BLaER1 treated with 17β-estradiol and CSF1 and Interleukin-3, amounts not matched to agents 10 nM and 100 nM (cell line): ENCODE data around the gene IFITM5.
A peak's percentile ranks its signal among the peaks of the same experiment; 100 is the strongest.
"Not testable (repeated sequence)": the region's sequence is repeated elsewhere in the genome, so short reads cannot be mapped to it uniquely, and the experiment has no call there.

ENCODE experiments used
- H3K27ac ChIP-seq, 11 experiments: shearing (Covaris generic); formaldehyde crosslinking; 2 replicates each; pipeline ENCODE4 v1.8.1; 2022
- H3K27me3 ChIP-seq, 11 experiments: shearing (Covaris generic); formaldehyde crosslinking; 2 replicates each; pipeline ENCODE4 v1.8.1; 2022
- H3K36me3 ChIP-seq, 11 experiments: shearing (Covaris generic); formaldehyde crosslinking; 2 replicates each; pipeline ENCODE4 v1.8.1; 2022
- H3K4me1 ChIP-seq, 10 experiments: shearing (Covaris generic); formaldehyde crosslinking; 2 replicates each; pipeline ENCODE4 v1.8.1; 2022
- H3K4me2 ChIP-seq, 11 experiments: shearing (Covaris generic); formaldehyde crosslinking; 2 replicates each; pipeline ENCODE4 v1.8.1; 2022
- H3K4me3 ChIP-seq, 10 experiments: shearing (Covaris generic); formaldehyde crosslinking; 2 replicates each; pipeline ENCODE4 v1.8.1; 2022
- H3K9ac ChIP-seq, 11 experiments: shearing (Covaris generic); formaldehyde crosslinking; 2 replicates each; pipeline ENCODE4 v1.8.1; 2022
- H3K9me3 ChIP-seq, 11 experiments: shearing (Covaris generic); formaldehyde crosslinking; replicated peaks in 1 of 11; 2 replicates each; pipeline ENCODE4 v1.8.1; 2022
- H4K20me1 ChIP-seq, 11 experiments: shearing (Covaris generic); formaldehyde crosslinking; 2 replicates each; pipeline ENCODE4 v1.8.1; 2022
- Cebpa-rat ChIP-seq, 11 experiments: shearing (Covaris generic); IDR thresholded peaks; 2 replicates each; pipeline ENCODE4 v1.8.1; 2022

IFITM5 gene

DNA sequence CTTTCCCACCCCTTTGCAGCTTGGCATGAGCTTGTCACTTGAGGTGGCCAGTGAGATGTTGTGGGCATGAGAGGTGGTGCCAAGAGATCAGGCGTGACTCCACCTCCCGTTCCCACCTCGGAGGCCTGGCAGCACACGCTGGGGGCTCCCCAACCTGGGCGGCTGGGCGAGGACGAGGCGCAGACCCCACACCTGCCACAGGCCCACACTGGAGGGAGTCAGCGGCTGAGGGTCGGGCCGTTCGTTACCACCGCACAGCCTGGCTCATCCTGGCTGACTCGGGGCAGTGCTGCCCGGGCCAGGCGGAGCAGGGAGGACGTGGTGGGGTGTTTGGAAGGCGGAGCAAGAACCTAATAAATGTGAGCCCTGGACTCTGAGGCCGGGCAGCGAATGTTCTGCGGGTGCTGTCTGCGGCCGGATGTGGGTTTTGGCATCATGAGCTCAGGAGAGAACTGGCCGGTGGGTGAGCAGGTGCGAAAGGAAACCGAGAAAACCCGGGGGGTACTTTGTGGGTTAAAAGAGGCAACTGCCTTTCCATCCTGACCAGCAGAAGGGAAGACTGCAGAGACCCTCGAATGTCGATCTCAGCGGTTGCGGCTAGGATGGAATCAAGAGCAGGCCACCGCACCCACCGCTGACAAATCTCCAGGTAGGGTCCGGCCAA lies 31.5 kb upstream of the IFITM5 start:
- no peak for TF ChIP-seq Cebpa-rat (IDR thresholded peaks at IDR 0.05)
- Histone ChIP-seq H3K27ac (peak overlapping the region in 5 of 11 experiments; percentile 12 to 43 (median 28); a peak in 8 of 22 replicates), H3K27me3 (peaks cover 0 to 12% (median 0%) of the 10 kb centered on the region in 11 experiments; a peak in 4 of 22 replicates), H3K36me3 (no peaks in the 10 kb centered on the region), H4K20me1 (no peaks in the 10 kb centered on the region), H3K9me3 (peaks cover 0 to 23% (median 6%) of the 10 kb centered on the region in 11 experiments; a peak in 11 of 22 replicates), H3K9ac (peak overlapping the region in 7 of 11 experiments; percentile 2 to 49 (median 45); a peak in 14 of 22 replicates), H3K4me3 (peak overlapping the region in 5 of 10 experiments; percentile 3 to 39 (median 14); a peak in 3 of 20 replicates), H3K4me2 (peak overlapping the region; percentile 70 to 96 (median 87)), H3K4me1 (peaks cover 78 to 100% (median 94%) of the 10 kb centered on the region in 10 experiments)

GRCh38 chr11:330307-330693 lies 31.0 kb upstream of the IFITM5 start:
- H3K36me3 ChIP-seq: no peaks in the 10 kb centered on the region
- peak overlapping the region in 1 of 10 experiments; percentile 3; a peak in 1 of 20 replicates for H3K4me3 ChIP-seq
- H3K4me1 ChIP-seq: peaks cover 78 to 99% (median 92%) of the 10 kb centered on the region in 10 experiments
- H3K9me3 ChIP-seq: peaks cover 0 to 23% (median 6%) of the 10 kb centered on the region in 11 experiments; a peak in 11 of 22 replicates
- H4K20me1 ChIP-seq: no peaks in the 10 kb centered on the region
- H3K27me3 ChIP-seq: peaks cover 0 to 12% (median 0%) of the 10 kb centered on the region in 11 experiments; a peak in 4 of 22 replicates
- peak overlapping the region; percentile 70 to 96 (median 87) for H3K4me2 ChIP-seq
- peak overlapping the region in 4 of 11 experiments; percentile 12 to 43 (median 33); a peak in 8 of 22 replicates for H3K27ac ChIP-seq
- peak overlapping the region in 3 of 11 experiments; percentile 32 to 47 (median 39); a peak in 4 of 22 replicates for H3K9ac ChIP-seq
- TF ChIP-seq Cebpa-rat (IDR thresholded peaks at IDR 0.05): no peak

DNA sequence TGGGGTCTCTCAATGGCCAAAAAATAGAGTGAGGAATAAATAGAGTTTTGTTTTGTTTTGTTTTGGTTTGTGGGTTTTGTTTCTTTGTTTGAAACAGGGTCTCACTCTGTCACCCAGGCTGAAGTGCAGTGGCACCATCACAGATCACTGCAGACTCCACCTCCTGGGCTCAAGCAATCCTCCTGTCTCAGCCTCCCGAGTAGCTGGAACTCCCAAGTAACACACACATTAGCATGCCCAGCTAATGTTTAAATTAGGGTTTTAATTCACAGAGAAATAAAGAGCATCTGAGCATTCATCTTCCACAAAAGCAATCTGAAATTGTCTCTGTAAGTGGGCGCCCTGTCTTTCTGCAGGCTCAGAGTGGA lies 30.5 kb upstream of the IFITM5 start:
- H3K4me2 ChIP-seq: peak overlapping the region; percentile 70 to 96 (median 88)
- H4K20me1 ChIP-seq: no peaks in the 10 kb centered on the region
- H3K27me3 ChIP-seq: peaks cover 0 to 12% (median 0%) of the 10 kb centered on the region in 11 experiments; a peak in 4 of 22 replicates
- peaks cover 78 to 99% (median 92%) of the 10 kb centered on the region in 10 experiments for H3K4me1 ChIP-seq
- H3K36me3 ChIP-seq: no peaks in the 10 kb centered on the region
- H3K9me3 ChIP-seq: peaks cover 0 to 23% (median 6%) of the 10 kb centered on the region in 11 experiments; a peak in 11 of 22 replicates
- H3K4me3 ChIP-seq: no peak overlapping the region
- no peak for TF ChIP-seq Cebpa-rat (IDR thresholded peaks at IDR 0.05)
- peak overlapping the region in 3 of 11 experiments; percentile 11 to 42 (median 24); a peak in 4 of 22 replicates for H3K27ac ChIP-seq
- H3K9ac ChIP-seq: no peak overlapping the region; a peak in 1 of 22 replicates

DNA sequence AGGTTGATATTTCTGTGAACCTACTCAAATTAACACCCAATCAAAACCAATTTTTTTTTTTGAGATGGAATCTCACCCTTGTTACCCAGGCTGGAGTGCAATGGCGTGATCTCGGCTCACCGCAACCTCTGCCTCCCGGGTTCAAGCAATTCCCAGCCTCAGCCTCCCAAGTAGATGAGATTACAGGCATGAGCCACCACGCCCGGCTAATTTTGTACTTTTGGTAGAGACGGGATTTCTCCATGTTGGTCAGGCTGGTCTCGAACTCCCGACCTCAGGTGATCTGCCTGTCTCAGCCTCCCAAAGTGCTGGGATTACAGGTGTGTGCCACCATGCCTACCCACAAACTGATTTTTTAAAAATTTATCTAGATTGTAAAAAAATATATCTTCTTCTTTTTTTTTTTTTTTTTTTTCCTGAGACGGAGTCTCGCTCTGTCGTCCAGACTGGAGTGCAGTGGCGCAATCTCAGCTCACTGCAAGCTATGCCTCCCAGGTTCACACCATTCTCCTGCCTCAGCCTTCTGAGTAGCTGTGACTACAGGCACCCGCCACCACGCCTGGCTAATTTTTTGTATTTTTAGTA lies 29.3 kb upstream of the IFITM5 start:
- peaks cover 0 to 12% (median 0%) of the 10 kb centered on the region in 11 experiments; a peak in 4 of 22 replicates for H3K27me3 ChIP-seq
- H4K20me1 ChIP-seq, H3K4me3 ChIP-seq, H3K36me3 ChIP-seq: not testable (repeated sequence)
- H3K27ac ChIP-seq: peak overlapping the region in 8 of 11 experiments; percentile 8 to 97 (median 92); a peak in 14 of 22 replicates
- H3K4me1 ChIP-seq: peaks cover 84 to 100% (median 96%) of the 10 kb centered on the region in 10 experiments
- H3K4me2 ChIP-seq: peak overlapping the region; percentile 77 to 96 (median 91)
- H3K9me3 ChIP-seq: peaks cover 0 to 23% (median 5%) of the 10 kb centered on the region in 11 experiments; a peak in 11 of 22 replicates
- H3K9ac ChIP-seq: peak overlapping the region in 2 of 11 experiments; percentile 6 to 72; a peak in 5 of 22 replicates

DNA sequence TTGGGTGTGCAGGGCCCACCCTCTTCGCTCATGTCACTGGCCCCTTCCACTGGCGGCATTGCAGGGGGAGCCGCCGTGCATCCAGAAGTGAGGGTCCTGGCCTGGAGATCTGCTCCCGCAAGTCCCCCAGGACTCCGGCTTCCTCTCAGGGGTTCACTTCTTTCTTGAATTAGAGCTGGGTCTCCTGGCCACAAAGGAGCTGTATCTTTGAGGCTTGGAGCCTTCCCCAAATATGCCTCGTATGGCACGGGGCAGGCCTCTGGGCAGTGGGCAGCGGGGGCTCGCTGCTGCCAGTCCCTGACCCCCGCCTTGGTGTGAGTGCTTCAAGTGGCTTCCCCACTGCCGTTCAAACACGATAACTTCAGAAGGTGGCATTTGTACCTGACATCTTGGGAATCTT lies 28.7 kb upstream of the IFITM5 start:
- no peak for TF ChIP-seq Cebpa-rat (IDR thresholded peaks at IDR 0.05)
- peak overlapping the region; percentile 77 to 96 (median 91) for H3K4me2 ChIP-seq
- H3K36me3 ChIP-seq: no peaks in the 10 kb centered on the region
- no peaks in the 10 kb centered on the region for H4K20me1 ChIP-seq
- H3K4me3 ChIP-seq: 0 out of 20 replicates have a peak overlapping the region, but pooled peaks of 1 of the 10 experiments have one; percentile 13
- H3K4me1 ChIP-seq: peaks cover 87 to 98% (median 93%) of the 10 kb centered on the region in 10 experiments
- H3K27me3 ChIP-seq: peaks cover 0 to 12% (median 0%) of the 10 kb centered on the region in 11 experiments; a peak in 4 of 22 replicates
- H3K27ac ChIP-seq: peak overlapping the region; percentile 26 to 97 (median 92); a peak in 18 of 22 replicates
- peak overlapping the region in 10 of 11 experiments; percentile 6 to 84 (median 48); a peak in 12 of 22 replicates for H3K9ac ChIP-seq
- peaks cover 0 to 19% (median 2%) of the 10 kb centered on the region in 11 experiments; a peak in 11 of 22 replicates for H3K9me3 ChIP-seq

- peak overlapping the region; percentile 72 to 84 (median 80); a peak in 21 of 22 replicates for H3K9ac ChIP-seq
- peak overlapping the region; percentile 77 to 96 (median 91) for H3K4me2 ChIP-seq
- H3K4me1 ChIP-seq: peaks cover 82 to 98% (median 92%) of the 10 kb centered on the region in 10 experiments
- H4K20me1 ChIP-seq: no peaks in the 10 kb centered on the region
- peak overlapping the region in 3 of 10 experiments; percentile 14 to 45 (median 28); a peak in 4 of 20 replicates for H3K4me3 ChIP-seq
- H3K27ac ChIP-seq: peak overlapping the region; percentile 81 to 97 (median 93)
- peaks cover 0 to 15% (median 0%) of the 10 kb centered on the region in 11 experiments; a peak in 6 of 22 replicates for H3K9me3 ChIP-seq
- no peaks in the 10 kb centered on the region for H3K36me3 ChIP-seq
- peaks cover 0 to 12% (median 0%) of the 10 kb centered on the region in 11 experiments; a peak in 4 of 22 replicates for H3K27me3 ChIP-seq
- TF ChIP-seq Cebpa-rat (IDR thresholded peaks at IDR 0.05): no peak
These were observed 28.2 kb upstream of the IFITM5 start for GRCh38 chr11:327581-327923.

GRCh38 chr11:326842-327580 lies 27.7 kb upstream of the IFITM5 start:
- Histone ChIP-seq H3K9ac (peak overlapping the region; percentile 72 to 84 (median 80)), H3K27me3 (peaks cover 0 to 12% (median 0%) of the 10 kb centered on the region in 11 experiments; a peak in 4 of 22 replicates), H3K4me2 (peak overlapping the region; percentile 77 to 96 (median 91)), H3K36me3 (no peaks in the 10 kb centered on the region), H4K20me1 (no peaks in the 10 kb centered on the region), H3K4me3 (peak overlapping the region in 6 of 10 experiments; percentile 1 to 45 (median 14); a peak in 8 of 20 replicates), H3K27ac (peak overlapping the region; percentile 81 to 97 (median 93)), H3K4me1 (peaks cover 77 to 97% (median 87%) of the 10 kb centered on the region in 10 experiments), H3K9me3 (peaks cover 0 to 11% (median 0%) of the 10 kb centered on the region in 11 experiments; a peak in 6 of 22 replicates)
- no peak for TF ChIP-seq Cebpa-rat (IDR thresholded peaks at IDR 0.05)

GRCh38 chr11:326592-326841 lies 27.2 kb upstream of the IFITM5 start:
- H3K36me3 ChIP-seq: no peaks in the 10 kb centered on the region
- H3K4me2 ChIP-seq: peak overlapping the region; percentile 77 to 96 (median 91)
- peaks cover 72 to 92% (median 82%) of the 10 kb centered on the region in 10 experiments for H3K4me1 ChIP-seq
- no peaks in the 10 kb centered on the region for H4K20me1 ChIP-seq
- peaks cover 0 to 6% (median 0%) of the 10 kb centered on the region in 11 experiments; a peak in 6 of 22 replicates for H3K9me3 ChIP-seq
- peak overlapping the region in 4 of 10 experiments; percentile 1 to 45 (median 9); a peak in 6 of 20 replicates for H3K4me3 ChIP-seq
- peak overlapping the region; percentile 72 to 84 (median 80) for H3K9ac ChIP-seq
- H3K27me3 ChIP-seq: peaks cover 0 to 12% (median 0%) of the 10 kb centered on the region in 11 experiments; a peak in 4 of 22 replicates
- TF ChIP-seq Cebpa-rat (IDR thresholded peaks at IDR 0.05): no peak
- peak overlapping the region; percentile 81 to 97 (median 93) for H3K27ac ChIP-seq
